Measurements from ENCODE around the gene SNX8.

- TF ChIP-seq ELF4 (CRISPR knock-in tag; IDR thresholded peaks at IDR 0.05) (no peak), FOXA1 (IDR thresholded peaks at IDR 0.05; ENCODE audit: borderline replicate concordance) (no peak), RBM22 (IDR thresholded peaks at IDR 0.05; ENCODE audit: low read depth, low read length, poor library complexity, severe bottlenecking) (no peak), DACH1 (IDR thresholded peaks at IDR 0.05; ENCODE audit: partially characterized antibody) (no peak), CHD2 (IDR thresholded peaks at IDR 0.05; ENCODE audit: low read depth, low read length) (no peak), ZNF785 (CRISPR knock-in tag; IDR thresholded peaks at IDR 0.05) (no peak), SP1 (CRISPR knock-in tag; IDR thresholded peaks at IDR 0.05) (peak; percentile 78), POLR2A (conservative IDR thresholded peaks at IDR 0.05) (peak; percentile 34; the same call in 1 of the 2 replicates), POLR2AphosphoS5 (IDR thresholded peaks at IDR 0.05; ENCODE audit: control insufficient read depth, insufficient read depth, low read depth, low read length) (peak; percentile 59; the same call in 1 of the 2 replicates)
- TF ChIP-seq, protein P1, sequence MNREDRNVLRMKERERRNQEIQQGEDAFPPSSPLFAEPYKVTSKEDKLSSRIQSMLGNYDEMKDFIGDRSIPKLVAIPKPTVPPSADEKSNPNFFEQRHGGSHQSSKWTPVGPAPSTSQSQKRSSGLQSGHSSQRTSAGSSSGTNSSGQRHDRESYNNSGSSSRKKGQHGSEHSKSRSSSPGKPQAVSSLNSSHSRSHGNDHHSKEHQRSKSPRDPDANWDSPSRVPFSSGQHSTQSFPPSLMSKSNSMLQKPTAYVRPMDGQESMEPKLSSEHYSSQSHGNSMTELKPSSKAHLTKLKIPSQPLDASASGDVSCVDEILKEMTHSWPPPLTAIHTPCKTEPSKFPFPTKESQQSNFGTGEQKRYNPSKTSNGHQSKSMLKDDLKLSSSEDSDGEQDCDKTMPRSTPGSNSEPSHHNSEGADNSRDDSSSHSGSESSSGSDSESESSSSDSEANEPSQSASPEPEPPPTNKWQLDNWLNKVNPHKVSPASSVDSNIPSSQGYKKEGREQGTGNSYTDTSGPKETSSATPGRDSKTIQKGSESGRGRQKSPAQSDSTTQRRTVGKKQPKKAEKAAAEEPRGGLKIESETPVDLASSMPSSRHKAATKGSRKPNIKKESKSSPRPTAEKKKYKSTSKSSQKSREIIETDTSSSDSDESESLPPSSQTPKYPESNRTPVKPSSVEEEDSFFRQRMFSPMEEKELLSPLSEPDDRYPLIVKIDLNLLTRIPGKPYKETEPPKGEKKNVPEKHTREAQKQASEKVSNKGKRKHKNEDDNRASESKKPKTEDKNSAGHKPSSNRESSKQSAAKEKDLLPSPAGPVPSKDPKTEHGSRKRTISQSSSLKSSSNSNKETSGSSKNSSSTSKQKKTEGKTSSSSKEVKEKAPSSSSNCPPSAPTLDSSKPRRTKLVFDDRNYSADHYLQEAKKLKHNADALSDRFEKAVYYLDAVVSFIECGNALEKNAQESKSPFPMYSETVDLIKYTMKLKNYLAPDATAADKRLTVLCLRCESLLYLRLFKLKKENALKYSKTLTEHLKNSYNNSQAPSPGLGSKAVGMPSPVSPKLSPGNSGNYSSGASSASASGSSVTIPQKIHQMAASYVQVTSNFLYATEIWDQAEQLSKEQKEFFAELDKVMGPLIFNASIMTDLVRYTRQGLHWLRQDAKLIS (CRISPR knock-in tag; IDR thresholded peaks at IDR 0.05): no peak; the same call in 1 of the 2 replicates
- TF ChIP-seq, protein P2, sequence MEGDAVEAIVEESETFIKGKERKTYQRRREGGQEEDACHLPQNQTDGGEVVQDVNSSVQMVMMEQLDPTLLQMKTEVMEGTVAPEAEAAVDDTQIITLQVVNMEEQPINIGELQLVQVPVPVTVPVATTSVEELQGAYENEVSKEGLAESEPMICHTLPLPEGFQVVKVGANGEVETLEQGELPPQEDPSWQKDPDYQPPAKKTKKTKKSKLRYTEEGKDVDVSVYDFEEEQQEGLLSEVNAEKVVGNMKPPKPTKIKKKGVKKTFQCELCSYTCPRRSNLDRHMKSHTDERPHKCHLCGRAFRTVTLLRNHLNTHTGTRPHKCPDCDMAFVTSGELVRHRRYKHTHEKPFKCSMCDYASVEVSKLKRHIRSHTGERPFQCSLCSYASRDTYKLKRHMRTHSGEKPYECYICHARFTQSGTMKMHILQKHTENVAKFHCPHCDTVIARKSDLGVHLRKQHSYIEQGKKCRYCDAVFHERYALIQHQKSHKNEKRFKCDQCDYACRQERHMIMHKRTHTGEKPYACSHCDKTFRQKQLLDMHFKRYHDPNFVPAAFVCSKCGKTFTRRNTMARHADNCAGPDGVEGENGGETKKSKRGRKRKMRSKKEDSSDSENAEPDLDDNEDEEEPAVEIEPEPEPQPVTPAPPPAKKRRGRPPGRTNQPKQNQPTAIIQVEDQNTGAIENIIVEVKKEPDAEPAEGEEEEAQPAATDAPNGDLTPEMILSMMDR (IDR thresholded peaks at IDR 0.05 in 2 of 3, conservative IDR thresholded peaks at IDR 0.05 in 1 of 3; ENCODE audit: insufficient read depth in 2 of 3, low read depth in 1 of 3, low read length in 3 of 3): no peak; a peak in 1 of 6 replicates
- TF ChIP-seq, protein P3, sequence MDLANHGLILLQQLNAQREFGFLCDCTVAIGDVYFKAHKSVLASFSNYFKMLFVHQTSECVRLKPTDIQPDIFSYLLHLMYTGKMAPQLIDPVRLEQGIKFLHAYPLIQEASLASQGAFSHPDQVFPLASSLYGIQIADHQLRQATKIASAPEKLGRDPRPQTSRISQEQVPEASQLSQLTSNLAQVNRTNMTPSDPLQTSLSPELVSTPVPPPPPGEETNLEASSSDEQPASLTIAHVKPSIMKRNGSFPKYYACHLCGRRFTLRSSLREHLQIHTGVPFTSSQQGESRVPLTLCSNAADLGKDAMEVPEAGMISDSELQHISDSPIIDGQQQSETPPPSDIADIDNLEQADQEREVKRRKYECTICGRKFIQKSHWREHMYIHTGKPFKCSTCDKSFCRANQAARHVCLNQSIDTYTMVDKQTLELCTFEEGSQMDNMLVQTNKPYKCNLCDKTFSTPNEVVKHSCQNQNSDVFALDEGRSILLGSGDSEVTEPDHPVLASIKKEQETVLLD (IDR thresholded peaks at IDR 0.05): no peak
Measured at GRCh38 chr7:2354186-2354938, 40.1 kb upstream of the SNX8 start, which contains the start of gene EIF3B.

All from K562 (cell line).